ENCODE results near the gene HIVEP2.

GRCh38 chr6:142756215-142756630 lies 188.8 kb downstream of the HIVEP2 start:
- TF ChIP-seq POLR2A (IDR thresholded peaks at IDR 0.05) = no peak
- TF ChIP-seq CTCF (IDR thresholded peaks at IDR 0.05) = no peak
